GM12878 (cell line): ENCODE data around the gene TCEA2. TPM values are rescaled to one million over a fixed set of nuclear protein-coding genes. Genes with fewer than 3 reads are reported as not detected.

Experiments
- ATAC-seq: fragments of 200-7000 bp; cut with Tn5 transposase; 3 replicates; pipeline ENCODE4 v1.9.1; 2020; ENCODE audit warnings: mild to moderate bottlenecking, moderate library complexity
- BruUV-seq: library from RNA; stranded (reverse); fragments of 400-500 nt; replicated peaks from 2 replicates; lab custom pipeline; 2021; lab: Mats Ljungman, UMichigan
- CTCF ChIA-PET: fragments of 300-600 bp; sonication (Branson Sonifier 250); formaldehyde crosslinking; extraction: SDS; loops from one replicate; lab custom pipeline; 2021; ENCODE audit warnings: inconsistent platforms; lab: Yijun Ruan, JAX
- POLR2A ChIA-PET: fragments of 350-600 bp; formaldehyde crosslinking; extraction: SDS; loops from one replicate; lab custom pipeline; 2021; ENCODE audit warnings: inconsistent platforms; lab: Charles Lee
- RAD21 ChIA-PET: fragments of 300-600 bp; sonication (Branson Sonifier 250); formaldehyde crosslinking; loops from one replicate; lab custom pipeline; 2023; ENCODE audit warnings: antibody characterized with exemption; ENCODE audit not compliant: unreplicated experiment; lab: Charles Lee
- SMC1A ChIA-PET: fragments of 300-600 bp; sonication (Branson Sonifier 250); formaldehyde crosslinking; loops from one replicate; lab custom pipeline; 2023; ENCODE audit not compliant: unreplicated experiment, uncharacterized antibody; lab: Charles Lee
- DNase-seq: peaks from one replicate; pipeline ENCODE4 v3.0.0-alpha.2; 2011; ENCODE audit warnings: low read depth, low spot score
- FAIRE-seq: peaks from 3 replicates; lab custom pipeline; 2011; peaks lifted over from hg19 to GRCh38; lab: Jason Lieb, UNC
- H2AFZ ChIP-seq: 2 replicates; pipeline ENCODE4 v1.6.0; 2011; ENCODE audit warnings: low read depth, low read length, control low read depth; ENCODE audit not compliant: control insufficient read depth
- H3K27ac ChIP-seq: 2 replicates; pipeline ENCODE4 v1.5.1; 2011; ENCODE audit warnings: control low read depth; ENCODE audit not compliant: control insufficient read depth, insufficient read depth
- H3K27me3 ChIP-seq, 2 experiments: replicated peaks in 1 of 2; 2 replicates each; pipeline versions ENCODE4 v1.6.0 to v1.6.1; 2011; ENCODE audit warnings: low read length in 1 of 2; ENCODE audit not compliant: control insufficient read depth in 2 of 2, insufficient read depth in 2 of 2
- H3K36me3 ChIP-seq, 2 experiments: 2 replicates each; pipeline ENCODE4 v1.5.1; 2011; ENCODE audit warnings: low read length in 1 of 2; ENCODE audit not compliant: control insufficient read depth in 2 of 2, insufficient read depth in 2 of 2
- H3K4me1 ChIP-seq: 2 replicates; pipeline ENCODE4 v1.6.1; 2011; ENCODE audit warnings: mild to moderate bottlenecking, low read length, moderate library complexity, mixed read lengths; ENCODE audit not compliant: control insufficient read depth, insufficient read depth
- H3K4me2 ChIP-seq: 2 replicates; pipeline ENCODE4 v1.6.0; 2011; ENCODE audit warnings: control low read depth; ENCODE audit not compliant: control insufficient read depth, insufficient read depth
- H3K4me3 ChIP-seq: fragments of 200-600 bp; sonication (generic); 2 replicates; pipeline ENCODE4 v1.5.1; 2016
- H3K79me2 ChIP-seq: 2 replicates; pipeline ENCODE4 v1.6.0; 2011; ENCODE audit warnings: low read length; ENCODE audit not compliant: control insufficient read depth, insufficient read depth
- H3K9ac ChIP-seq: 2 replicates; pipeline ENCODE4 v1.8.0; 2011; ENCODE audit warnings: low read length, control low read depth, mixed read lengths; ENCODE audit not compliant: control insufficient read depth, insufficient read depth
- H3K9me3 ChIP-seq: replicated peaks from 3 replicates; pipeline ENCODE4 v1.5.1; 2011; ENCODE audit warnings: mild to moderate bottlenecking, low read length; ENCODE audit not compliant: control insufficient read depth, insufficient read depth
- H4K20me1 ChIP-seq: 2 replicates; pipeline ENCODE4 v1.6.0; 2011; ENCODE audit not compliant: control insufficient read depth, insufficient read depth
- BACH1 ChIP-seq: fragments of 450-650 bp; IDR thresholded peaks from 2 replicates; pipeline ENCODE4 v1.6.1; 2017; ENCODE audit warnings: mild to moderate bottlenecking, borderline replicate concordance
- BCL11A ChIP-seq: IDR thresholded peaks from 2 replicates; pipeline ENCODE4 v1.6.1; 2011; ENCODE audit warnings: low read depth, low read length
- CREM ChIP-seq: IDR thresholded peaks from 2 replicates; pipeline ENCODE4 v1.6.1; 2014; ENCODE audit warnings: antibody characterized with exemption, low read depth
- MTA2 ChIP-seq: fragments of 450-650 bp; IDR thresholded peaks from 2 replicates; pipeline ENCODE4 v1.6.1; 2016; ENCODE audit warnings: low read depth, mild to moderate bottlenecking, moderate library complexity
- RAD51 ChIP-seq: fragments of 450-650 bp; IDR thresholded peaks from 2 replicates; pipeline ENCODE4 v1.6.1; 2016; ENCODE audit warnings: moderate library complexity, mild to moderate bottlenecking, inconsistent platforms
- RBBP5 ChIP-seq: fragments of 200-600 bp; sonication (generic); conservative IDR thresholded peaks from 2 replicates; pipeline ENCODE4 v1.6.1; 2016
- RUNX3 ChIP-seq: IDR thresholded peaks from 2 replicates; pipeline ENCODE4 v1.6.1; 2012; ENCODE audit warnings: low read length, inconsistent platforms
- SIX5 ChIP-seq: IDR thresholded peaks from 2 replicates; pipeline ENCODE4 v1.6.1; 2011; ENCODE audit warnings: mild to moderate bottlenecking, low read depth, low read length, moderate library complexity; ENCODE audit not compliant: severe bottlenecking
- SMAD1 ChIP-seq: fragments of 450-650 bp; IDR thresholded peaks from 2 replicates; pipeline ENCODE4 v1.6.1; 2018; ENCODE audit warnings: mild to moderate bottlenecking, low read depth; ENCODE audit not compliant: partially characterized antibody
- SMAD5 ChIP-seq: IDR thresholded peaks from 2 replicates; pipeline ENCODE4 v1.6.1; 2016; ENCODE audit warnings: antibody characterized with exemption, low read depth
- SMARCA5 ChIP-seq: fragments of 450-650 bp; IDR thresholded peaks from 2 replicates; pipeline ENCODE4 v1.6.1; 2017; ENCODE audit warnings: mild to moderate bottlenecking
- SP1 ChIP-seq: IDR thresholded peaks from one replicate; pipeline ENCODE4 v1.6.1; 2011; ENCODE audit warnings: low read depth, low read length
- ZNF207 ChIP-seq: fragments of 450-650 bp; IDR thresholded peaks from 2 replicates; pipeline ENCODE4 v1.6.1; 2014; ENCODE audit warnings: antibody characterized with exemption, mild to moderate bottlenecking, borderline replicate concordance
- WGBS: methylation state at CpG from one replicate; pipeline ENCODE4 v1.1.6; 2016; ENCODE audit warnings: low lambda C conversion rate; ENCODE audit not compliant: insufficient replicate concordance, insufficient coverage; ENCODE audit errors: missing lambda C conversion rate; 5-methylcytosine and 5-hydroxymethylcytosine counted together
- in situ Hi-C: fragments of 300-500 bp; cut with MboI; formaldehyde crosslinking; loops from 9 replicates; pipeline ENCODE4 v1.14.3; 2018; ENCODE audit warnings: mixed read lengths
- intact Hi-C: fragments of 100-400 bp; cut with micrococcal nuclease; formaldehyde crosslinking; loops from one replicate; pipeline ENCODE4 v1.14.2; 2022; ENCODE audit not compliant: unreplicated experiment
- polyA plus RNA-seq, 11 experiments: library from polyadenylated mRNA; depleted of rRNA in 4 of 11; unstranded in 6 of 11; stranded (reverse) in 5 of 11; fragments of >200 nt; fragmentation: Nextera tagmentation in 4 of 11; fragmentation: Illumina TruSeq in 1 of 11; extraction: Ambion mirVana in 4 of 11; extraction: Trizol in 1 of 11; gene quantifications; 1 replicate in 1 of 11; 2 replicates in 10 of 11; pipeline versions ENCODE4 v1.2.1 to v1.2.3, GENCODE V29; 2011 to 2016; ENCODE audit warnings: inconsistent platforms in 2 of 11, missing spikeins in 2 of 11, low read depth in 1 of 11
- total RNA-seq, 4 experiments: library from RNA; depleted of rRNA in 3 of 4; stranded (reverse); fragments of >200 nt in 3 of 4; fragmentation: Illumina TruSeq in 1 of 4; extraction: Trizol in 1 of 4; gene quantifications; 2 replicates each; pipeline versions ENCODE4 v1.2.1 to v1.2.3, GENCODE V29; 2013 to 2021
- TF ChIP-seq, protein P1 (sequence below): fragments of 450-650 bp; conservative IDR thresholded peaks from 2 replicates; pipeline ENCODE4 v1.6.1; 2017; ENCODE audit warnings: mild to moderate bottlenecking, moderate library complexity

Gene TCEA2
- total and polyA plus RNA-seq, 10 of the 15 experiments (the other 5 are each of a cell fraction or from before 2014, with no cell fraction given): 3.4 to 42.5 (median 13.3) TPM

GRCh38 chr20:64081624-64081964, 18.6 kb downstream of the TCEA2 start:
- ChIA-PET SMC1A (interaction anchor here (1.0 to 2.3 kb wide), 2 partner anchors 39 to 40 kb away, joined by 3 to 11 read pairs; no protein-coding TSS in a partner anchor), CTCF (interaction anchor here (1.0 to 3.5 kb wide), 3 partner anchors 39 to 204 kb away, joined by 3 to 65 read pairs (median 6); no protein-coding TSS in a partner anchor), RAD21 (interaction anchor here (0.6 to 6.7 kb wide), 3 partner anchors 34 to 295 kb away, joined by 3 to 67 read pairs (median 6); no protein-coding TSS in a partner anchor), POLR2A (interaction anchor here (1.6 kb wide), 1 partner anchor 43 kb away, joined by 4 read pairs; no protein-coding TSS in a partner anchor)
- 92% methylated on average over 6 of the region's 6 CpGs for WGBS
- Histone ChIP-seq H3K4me3 (no peak overlapping the region), H3K36me3 (no peaks in the 10 kb centered on the region), H3K27me3 (peaks cover 2 to 7% of the 10 kb centered on the region in 2 experiments; a peak in 2 of 4 replicates), H2AFZ (no peak overlapping the region), H3K79me2 (peaks cover 23% of the 10 kb centered on the region), H4K20me1 (no peaks in the 10 kb centered on the region), H3K4me2 (no peak overlapping the region), H3K4me1 (peaks cover 19% of the 10 kb centered on the region), H3K9ac (no peak overlapping the region), H3K27ac (no peak overlapping the region), H3K9me3 (peaks cover under 1% of the 10 kb centered on the region; the same call in 1 of the 3 replicates)
- no TSS peak for BruUV-seq
- TF ChIP-seq SIX5: no peak
- TF ChIP-seq, protein P1, sequence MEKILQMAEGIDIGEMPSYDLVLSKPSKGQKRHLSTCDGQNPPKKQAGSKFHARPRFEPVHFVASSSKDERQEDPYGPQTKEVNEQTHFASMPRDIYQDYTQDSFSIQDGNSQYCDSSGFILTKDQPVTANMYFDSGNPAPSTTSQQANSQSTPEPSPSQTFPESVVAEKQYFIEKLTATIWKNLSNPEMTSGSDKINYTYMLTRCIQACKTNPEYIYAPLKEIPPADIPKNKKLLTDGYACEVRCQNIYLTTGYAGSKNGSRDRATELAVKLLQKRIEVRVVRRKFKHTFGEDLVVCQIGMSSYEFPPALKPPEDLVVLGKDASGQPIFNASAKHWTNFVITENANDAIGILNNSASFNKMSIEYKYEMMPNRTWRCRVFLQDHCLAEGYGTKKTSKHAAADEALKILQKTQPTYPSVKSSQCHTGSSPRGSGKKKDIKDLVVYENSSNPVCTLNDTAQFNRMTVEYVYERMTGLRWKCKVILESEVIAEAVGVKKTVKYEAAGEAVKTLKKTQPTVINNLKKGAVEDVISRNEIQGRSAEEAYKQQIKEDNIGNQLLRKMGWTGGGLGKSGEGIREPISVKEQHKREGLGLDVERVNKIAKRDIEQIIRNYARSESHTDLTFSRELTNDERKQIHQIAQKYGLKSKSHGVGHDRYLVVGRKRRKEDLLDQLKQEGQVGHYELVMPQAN: no peak
- TF ChIP-seq RAD51: no peak
- no peak for TF ChIP-seq CREM
- no peak for TF ChIP-seq SP1
- TF ChIP-seq SMAD1: no peak
- TF ChIP-seq SMARCA5: no peak
- no peak for TF ChIP-seq BACH1
- no peak for TF ChIP-seq RUNX3
- TF ChIP-seq BCL11A: no peak
- TF ChIP-seq MTA2: no peak
- no peak for TF ChIP-seq RBBP5
- TF ChIP-seq SMAD5: no peak
- no peak for TF ChIP-seq ZNF207
- in situ Hi-C loops (no loop called here), intact Hi-C loops (no loop called here)
- FAIRE-seq (no peak), ATAC-seq (no peak), DNase-seq (no peak)
